ENCODE results near the gene SHISA7. TPM values are rescaled to one million over a fixed set of nuclear protein-coding genes. Genes with fewer than 3 reads are reported as not detected.

SHISA7 gene
- total RNA-seq, 1 donor from 2014 or later = not detected

DNA sequence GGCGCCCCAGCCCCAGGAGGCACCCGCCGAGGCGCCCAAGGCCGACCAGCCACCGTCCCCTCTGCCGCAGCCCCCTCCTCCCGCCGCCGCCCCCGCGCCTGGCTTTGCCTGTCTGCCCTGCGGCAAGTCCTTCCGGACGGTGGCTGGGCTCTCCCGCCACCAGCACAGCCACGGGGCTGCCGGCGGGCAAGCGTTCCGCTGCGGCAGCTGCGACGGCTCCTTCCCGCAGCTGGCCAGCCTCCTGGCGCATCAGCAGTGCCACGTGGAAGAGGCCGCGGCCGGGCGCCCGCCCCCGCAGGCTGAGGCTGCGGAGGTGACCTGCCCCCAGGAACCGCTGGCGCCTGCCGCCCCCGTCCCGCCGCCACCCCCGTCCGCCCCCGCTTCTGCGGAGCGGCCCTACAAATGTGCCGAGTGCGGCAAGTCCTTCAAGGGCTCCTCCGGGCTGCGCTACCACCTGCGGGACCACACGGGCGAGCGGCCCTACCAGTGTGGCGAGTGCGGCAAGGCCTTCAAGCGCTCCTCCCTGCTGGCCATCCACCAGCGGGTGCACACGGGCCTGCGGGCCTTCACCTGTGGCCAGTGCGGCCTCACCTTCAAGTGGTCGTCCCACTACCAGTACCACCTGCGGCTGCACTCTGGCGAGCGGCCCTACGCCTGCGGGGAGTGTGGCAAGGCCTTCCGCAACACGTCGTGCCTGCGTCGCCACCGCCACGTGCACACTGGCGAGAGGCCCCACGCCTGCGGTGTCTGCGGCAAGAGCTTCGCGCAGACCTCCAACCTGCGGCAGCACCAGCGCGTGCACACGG lies 39.3 kb upstream of the SHISA7 start:
- DNase-seq (ENCODE audit: extremely low read depth, low read depth, low spot score) = no peak

DNA sequence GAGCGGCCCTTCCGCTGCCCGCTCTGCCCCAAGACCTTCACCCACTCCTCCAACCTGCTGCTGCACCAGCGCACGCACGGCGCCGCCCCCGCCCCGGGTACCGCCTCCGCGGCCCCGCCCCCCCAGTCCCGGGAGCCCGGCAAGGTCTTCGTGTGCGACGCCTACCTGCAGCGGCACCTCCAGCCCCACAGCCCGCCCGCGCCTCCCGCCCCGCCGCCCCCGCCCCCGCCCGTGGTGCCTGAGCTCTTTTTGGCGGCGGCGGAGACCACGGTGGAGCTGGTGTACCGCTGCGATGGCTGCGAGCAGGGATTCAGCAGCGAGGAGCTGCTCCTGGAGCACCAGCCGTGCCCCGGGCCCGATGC lies 38.7 kb upstream of the SHISA7 start:
- DNase-seq (ENCODE audit: extremely low read depth, low read depth, low spot score) = no peak

DNA sequence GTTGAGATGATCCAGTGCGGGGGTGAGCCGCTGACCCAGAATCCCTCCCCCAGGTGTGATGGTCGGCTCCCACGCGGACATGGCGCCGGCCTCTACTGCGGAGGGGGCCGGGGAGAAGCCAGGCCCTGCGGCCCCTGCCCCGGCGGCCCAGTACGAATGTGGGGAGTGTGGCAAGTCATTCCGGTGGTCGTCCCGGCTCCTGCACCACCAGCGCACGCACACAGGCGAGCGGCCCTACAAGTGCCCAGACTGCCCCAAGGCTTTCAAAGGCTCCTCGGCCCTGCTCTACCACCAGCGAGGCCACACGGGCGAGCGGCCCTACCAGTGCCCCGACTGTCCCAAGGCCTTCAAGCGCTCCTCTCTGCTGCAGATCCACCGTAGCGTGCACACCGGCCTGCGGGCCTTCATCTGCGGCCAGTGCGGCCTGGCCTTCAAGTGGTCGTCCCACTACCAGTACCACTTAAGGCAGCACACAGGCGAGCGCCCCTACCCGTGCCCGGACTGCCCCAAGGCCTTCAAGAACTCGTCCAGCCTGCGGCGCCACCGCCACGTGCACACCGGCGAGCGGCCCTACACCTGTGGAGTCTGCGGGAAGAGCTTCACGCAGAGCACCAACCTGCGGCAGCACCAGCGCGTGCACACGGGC lies 38.2 kb upstream of the SHISA7 start:
- DNase-seq (ENCODE audit: extremely low read depth, low read depth, low spot score) = no peak

DNA sequence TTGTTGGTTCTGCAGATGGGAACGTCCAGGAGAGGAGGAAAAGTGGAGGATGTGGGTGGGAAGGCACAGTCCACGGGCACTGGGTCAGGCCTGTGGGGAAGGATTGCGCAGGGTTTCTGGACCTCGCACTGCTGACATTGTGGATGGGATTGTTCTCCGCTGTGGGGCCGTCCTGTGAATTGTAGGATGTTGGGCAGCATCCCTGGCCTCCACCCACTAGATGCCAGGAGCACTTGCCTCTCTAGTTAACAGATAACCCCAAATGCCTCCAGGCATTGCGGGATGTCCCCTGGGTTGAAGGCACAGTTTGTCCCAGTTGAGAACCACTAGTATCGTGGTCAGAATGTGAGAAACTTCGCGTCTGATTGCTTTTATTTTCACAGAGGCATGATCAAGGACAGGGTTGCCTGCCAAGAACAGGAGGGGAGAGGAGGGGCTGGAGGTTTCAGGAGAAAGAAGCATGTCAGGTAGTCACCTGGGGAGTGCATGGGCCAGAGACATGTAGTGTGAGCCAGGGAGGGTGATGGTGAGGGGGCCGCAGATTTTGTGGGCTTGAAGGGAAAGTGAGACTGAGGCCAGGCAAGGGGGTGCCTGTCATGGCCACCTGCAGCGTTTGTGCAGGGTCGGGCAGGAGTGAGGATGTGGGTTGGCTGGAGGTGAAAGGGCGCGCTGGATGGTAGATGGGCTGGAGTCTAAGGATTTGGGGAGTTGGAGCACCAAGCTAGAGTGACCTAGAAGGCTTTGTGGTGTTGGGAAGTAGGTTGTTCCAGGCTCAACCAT lies 36.5 kb upstream of the SHISA7 start:
- no peak for DNase-seq (ENCODE audit: extremely low read depth, low read depth, low spot score)

DNA sequence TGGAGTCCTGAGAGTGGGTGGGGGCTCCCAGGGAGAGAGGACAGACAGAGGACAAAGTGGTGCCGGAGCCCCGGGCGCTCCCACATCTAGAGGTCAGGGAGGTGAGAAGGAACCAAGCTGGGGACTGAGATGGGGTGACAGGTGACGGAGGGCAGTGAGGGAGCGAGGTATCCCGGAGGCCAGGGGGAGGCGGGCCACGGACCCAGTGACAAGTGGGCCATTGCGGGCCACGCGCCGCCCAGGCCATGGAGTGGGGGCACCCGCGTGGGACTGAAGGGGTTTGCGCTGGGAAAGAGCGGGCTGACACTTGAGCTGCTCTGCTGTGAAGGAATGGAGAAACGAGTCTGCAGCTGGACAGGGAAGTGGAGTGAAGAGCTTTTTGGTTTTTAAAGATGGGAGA lies 35.9 kb upstream of the SHISA7 start:
- no peak for DNase-seq (ENCODE audit: extremely low read depth, low read depth, low spot score)

DNA sequence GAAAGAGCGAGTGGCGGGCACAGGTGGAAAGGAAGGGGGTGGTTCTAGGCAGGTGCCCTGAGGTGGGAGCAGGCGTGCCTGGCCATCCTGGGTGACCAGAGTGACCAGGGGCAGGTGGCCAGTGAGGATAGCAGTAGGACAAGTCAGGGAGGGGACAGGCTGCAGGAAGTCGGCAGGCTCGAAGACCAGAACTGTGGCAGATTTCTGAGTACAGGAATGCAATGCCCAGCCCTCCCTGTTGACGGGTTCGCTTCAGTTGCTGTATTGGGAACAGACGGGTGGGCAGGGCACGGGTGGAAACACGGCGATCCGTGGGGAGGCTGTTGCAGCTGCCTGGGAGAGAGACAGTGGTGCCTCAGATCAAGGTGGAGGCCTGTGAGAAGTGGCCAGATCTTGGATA lies 35.3 kb upstream of the SHISA7 start:
- no peak for DNase-seq (ENCODE audit: extremely low read depth, low read depth, low spot score)

DNA sequence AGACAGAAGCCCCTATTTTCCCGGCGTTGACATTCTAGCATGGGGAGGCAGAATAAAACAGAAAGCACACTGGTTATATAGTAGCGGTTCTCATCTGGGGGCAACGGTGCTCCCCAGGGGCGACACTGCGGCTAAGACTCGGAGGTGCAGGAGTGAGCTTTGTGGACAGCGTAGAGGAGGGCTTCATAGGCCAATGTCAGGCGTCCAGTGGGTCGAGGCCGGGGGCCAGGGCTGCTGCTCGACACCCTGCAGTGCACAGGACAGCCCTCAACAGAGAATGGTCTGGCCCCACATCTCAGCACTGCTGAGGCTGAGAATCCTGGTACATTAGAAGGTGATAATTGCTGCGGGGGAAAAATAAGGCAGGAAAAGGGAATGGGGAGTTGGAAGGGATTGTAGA lies 34.8 kb upstream of the SHISA7 start:
- no peak for DNase-seq (ENCODE audit: extremely low read depth, low read depth, low spot score)

DNA sequence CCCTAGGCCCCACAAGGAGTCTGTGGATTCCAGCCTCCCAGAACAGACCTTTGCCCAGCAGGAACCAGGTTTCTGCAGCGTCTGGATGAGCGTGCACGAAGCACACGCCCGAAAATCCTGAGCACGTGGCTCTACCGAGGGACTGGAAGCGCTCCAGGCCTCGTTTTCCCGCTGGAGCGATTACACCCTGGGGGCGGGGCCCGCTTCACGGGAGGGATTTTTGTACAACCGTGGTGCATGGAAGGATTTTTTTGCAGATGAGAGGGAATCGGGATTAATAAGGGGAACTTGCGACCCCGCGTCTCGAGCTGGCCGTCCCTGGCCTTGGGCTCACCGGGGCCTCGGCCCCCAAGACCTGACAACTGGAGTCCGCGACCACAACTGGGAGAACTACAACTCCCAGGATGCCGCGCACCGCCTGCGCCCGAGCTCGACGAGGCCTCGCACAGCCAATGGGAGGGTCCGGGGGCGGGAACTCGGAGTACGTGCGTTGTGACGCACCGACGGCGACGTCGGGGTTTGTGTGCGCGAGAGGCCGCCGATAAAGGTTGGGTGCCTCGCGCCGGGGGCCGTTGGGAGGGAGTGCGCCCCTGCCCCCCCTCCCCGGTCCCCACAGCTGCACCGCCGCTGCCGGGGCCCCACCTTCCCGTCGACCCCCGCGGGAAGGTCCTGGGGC lies 33.1 kb upstream of the SHISA7 start, which contains the start of gene ZNF628:
TSS of gene ZNF628 (plus strand) at position 518 of the 676 bp plus-strand sequence. CDS start 3,294 bp downstream, outside the sequence.
- DNase-seq (ENCODE audit: extremely low read depth, low read depth, low spot score) = peak; percentile 73

DNA sequence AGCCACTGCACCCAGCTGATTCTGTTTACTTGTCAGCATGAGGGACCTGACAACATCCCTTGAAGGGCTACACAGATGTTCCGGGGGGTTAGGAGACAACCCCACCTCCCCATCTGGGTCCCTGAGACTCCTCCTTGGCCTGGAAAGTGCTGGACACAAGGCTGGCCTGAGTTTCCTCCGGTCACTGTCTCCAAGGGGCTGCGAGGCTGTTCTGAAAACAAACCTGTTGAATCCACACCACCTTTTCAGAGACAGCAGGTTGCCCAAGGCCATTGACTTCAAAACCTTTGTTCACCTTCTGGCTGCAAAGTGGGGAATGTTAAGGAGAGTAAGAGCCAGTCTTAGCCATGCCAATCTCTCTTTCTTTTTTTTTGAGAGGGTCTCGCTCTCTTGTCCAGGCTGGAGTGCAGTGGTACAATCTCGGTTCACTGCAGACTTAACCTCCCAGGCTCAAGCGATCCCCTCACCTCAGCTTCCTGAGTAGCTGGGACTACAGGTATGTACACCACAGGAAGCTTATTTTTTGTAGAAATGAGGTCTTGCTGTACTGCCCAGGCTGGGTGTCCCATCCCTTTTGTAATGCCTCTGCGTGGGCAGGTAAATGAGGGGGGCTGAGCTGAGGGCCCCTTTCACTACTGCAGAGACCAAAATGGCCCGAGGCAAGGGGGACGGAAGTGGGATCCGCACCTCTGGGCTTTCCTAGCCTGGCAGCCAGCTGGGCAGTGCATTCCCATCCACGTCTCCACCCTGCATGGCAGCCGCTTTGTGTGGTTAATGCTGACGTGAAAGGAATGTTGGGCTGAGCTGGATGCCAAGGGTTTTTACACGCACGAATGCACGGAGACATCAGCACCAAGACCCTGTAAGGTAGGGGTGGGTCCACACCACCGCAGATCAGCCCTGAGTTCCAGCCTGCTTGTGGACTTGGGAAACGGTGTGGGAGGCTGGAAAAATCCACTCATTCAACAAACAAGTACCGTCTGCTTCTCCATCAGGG lies 31.5 kb upstream of the SHISA7 start:
- no peak for DNase-seq (ENCODE audit: extremely low read depth, low read depth, low spot score)

DNA sequence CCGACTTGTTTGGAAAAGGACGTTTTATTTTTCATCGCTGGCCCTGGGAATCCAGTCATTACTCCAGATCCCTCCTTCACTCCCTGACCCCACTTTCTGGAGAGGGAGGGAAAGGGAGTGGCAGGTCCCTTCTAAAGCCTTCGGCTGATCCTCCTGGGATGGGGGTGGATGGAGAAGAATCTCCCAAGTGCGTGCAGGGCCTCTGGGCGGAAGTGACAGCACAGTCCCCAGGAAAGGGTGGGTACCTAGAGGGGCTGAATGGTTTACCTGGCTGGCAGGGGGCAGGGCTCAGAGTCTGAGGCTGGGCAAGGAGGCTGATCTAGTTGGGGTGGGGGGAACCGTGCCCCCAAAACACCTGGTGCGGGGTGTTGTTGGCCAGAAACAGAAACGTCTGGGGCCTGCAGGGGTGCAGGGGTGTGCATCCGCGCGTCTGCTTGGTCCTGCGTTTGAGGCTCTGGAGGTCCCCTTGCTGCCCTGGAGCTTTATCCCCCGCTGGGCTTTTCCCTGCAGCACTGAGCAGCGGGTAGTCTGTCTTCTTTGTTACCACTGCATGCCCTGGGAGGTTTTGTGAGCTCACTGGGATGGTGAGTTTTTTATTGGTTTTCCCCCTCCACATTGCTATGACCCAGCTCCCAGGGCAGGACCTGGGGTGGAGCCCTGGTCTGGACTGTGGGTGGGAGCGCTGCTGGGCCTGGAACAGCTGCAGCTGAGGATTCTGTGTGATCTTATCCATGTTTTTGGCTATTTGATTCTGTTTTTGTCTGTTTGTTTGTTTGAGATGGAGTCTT lies 30.3 kb upstream of the SHISA7 start:
- DNase-seq (ENCODE audit: extremely low read depth, low read depth, low spot score) = no peak

DNA sequence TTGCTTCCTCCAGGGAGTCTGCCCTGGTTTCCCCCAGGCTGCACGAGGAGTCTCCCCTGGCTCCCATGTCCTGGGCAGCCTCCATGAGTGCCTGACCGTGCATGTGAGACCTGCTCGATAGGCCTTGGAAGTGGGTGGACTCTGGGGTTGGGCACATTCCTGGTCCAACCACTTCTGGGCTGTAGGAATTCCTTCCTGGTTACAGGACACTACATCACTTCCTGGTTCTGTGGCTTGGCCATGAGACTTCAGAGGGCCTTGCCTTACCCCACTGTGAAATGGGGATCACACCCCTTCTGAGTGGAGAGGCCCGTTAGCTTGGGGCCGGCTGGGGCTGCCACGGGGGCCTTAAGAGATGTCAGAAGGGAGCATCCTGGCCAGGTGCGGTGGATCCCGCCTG lies 29.4 kb upstream of the SHISA7 start:
- no peak for DNase-seq (ENCODE audit: extremely low read depth, low read depth, low spot score)

DNA sequence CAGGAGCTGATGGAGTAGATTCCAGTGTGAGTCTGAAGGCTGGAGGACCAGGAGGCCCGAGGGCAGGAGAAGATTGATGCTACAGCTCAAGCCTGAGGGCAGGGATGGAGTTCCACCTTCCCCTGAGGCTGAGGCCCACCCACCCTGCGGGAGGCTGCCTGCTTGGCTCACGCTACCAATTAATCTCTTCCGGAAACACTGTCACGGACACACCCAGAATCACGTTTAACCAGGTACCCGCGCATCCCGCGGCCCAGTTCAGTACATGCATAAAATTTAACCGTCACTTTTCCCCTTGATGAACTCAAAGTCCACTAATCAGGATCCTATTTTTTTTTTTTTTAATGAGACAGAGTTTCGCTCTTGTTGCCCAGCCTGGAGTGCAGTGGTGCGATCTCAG lies 28.2 kb upstream of the SHISA7 start:
- no peak for DNase-seq (ENCODE audit: extremely low read depth, low read depth, low spot score)

DNA sequence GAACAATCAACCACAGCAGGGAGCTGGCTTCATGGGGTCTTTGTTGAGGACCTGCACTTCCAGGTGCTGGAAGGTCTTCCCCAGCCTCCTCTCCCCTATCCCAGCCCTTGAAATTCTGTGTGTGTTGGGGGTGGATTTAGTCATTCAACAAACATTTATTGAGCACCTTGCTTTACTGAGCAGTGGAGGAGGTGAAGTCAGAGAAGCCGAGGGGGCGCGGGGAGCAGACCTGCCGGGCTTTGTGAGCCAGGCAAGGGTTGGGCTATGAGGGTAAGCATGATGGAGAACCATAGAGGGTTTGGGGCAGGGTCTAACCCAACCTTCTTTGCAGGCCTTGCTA lies 24.9 kb upstream of the SHISA7 start:
- no peak for DNase-seq (ENCODE audit: extremely low read depth, low read depth, low spot score)

DNA sequence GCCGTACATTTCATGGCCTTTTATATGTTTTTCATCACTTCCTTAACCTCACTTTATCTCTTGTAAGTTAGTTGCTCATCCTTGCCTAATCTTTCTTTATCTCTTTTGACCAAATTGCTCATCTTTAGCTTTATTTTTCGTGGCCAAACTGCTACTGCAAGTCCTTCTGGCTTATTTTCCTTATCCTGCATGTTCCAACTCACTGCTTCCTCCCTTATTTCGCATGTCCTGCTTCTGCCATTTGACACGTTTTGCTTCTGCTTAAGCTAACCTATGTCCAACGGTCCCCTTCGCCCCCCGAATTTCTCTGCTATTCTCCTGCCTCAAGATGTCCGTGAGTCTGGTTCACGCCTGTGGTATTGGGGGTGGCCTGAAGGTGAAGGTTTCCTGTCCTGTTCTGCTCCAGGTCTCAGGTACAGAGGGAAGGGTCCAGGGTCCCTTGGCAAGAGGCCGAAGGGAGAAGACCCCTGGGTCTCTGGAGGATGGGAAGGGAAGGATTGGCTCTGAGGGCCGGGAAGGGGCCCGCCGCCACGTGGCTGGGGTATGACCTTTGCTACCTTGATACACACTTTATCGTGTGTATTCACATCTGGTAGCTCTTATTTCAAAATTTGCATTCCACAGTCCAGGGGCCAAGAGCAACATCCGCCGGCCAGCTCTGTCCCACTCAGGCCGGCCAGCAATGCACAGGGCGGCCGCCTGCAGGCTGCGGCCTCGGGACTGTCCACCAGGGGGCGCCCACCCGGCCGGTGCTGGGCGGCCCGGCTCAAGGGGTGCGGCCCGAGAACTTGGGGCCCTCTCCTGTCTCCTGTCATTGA lies 24.3 kb upstream of the SHISA7 start:
- DNase-seq (ENCODE audit: extremely low read depth, low read depth, low spot score) = no peak

DNA sequence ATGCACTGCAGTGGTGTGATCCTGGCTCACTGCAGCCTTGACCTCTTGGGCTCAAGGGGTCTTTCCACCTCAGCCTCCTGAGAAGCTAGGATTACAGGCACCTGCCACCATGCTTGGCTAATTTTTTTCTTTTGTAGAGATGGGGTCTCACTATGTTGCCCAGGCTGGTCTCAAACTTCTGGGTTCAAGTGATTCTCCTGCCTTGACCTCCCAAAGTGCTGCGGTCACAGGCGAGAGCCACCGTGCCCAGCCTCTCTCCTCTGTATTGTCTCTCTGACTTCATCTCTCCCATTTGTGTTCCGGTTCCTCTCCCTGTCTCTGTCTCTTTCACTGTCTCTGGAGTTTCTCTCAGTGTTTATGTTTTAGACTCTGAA lies 23.1 kb upstream of the SHISA7 start:
- DNase-seq (ENCODE audit: extremely low read depth, low read depth, low spot score) = no peak

DNA sequence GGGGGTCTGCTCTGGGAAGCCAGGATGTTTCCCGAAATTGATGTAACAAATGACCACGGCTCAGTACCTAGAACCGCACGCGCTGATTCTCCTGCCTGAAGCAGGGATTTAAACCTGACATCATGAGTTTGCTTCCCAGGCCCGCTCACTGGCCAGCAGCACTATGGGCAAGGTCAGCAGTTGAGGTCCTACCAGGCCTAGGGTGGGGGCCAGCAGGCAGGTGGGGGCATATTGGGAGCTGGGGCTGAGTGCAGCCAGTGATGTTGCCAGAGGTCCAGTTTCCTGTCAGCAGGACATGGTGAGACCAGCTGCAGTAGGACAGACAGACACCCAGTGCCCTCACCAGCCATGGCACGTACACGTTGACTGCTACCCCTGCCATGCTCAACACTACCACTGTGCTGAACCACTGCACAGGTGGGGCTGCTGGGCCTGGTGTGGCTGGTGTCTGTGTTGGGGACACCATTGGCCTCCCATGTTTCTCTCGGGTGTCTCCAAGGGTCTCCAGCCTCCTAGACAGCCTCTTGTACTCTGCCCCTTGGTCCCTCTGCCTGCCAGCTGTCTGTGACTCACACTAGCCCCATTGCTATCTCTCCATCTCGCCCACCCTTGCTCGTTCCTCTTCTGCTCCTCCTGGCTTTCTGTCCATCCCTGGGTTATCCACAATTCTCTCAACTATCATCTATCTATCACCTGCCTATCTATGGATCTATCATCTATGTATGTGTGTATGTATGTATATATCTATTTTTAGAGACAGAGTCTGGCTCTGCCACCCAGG lies 22.6 kb upstream of the SHISA7 start:
- DNase-seq (ENCODE audit: extremely low read depth, low read depth, low spot score) = no peak

DNA sequence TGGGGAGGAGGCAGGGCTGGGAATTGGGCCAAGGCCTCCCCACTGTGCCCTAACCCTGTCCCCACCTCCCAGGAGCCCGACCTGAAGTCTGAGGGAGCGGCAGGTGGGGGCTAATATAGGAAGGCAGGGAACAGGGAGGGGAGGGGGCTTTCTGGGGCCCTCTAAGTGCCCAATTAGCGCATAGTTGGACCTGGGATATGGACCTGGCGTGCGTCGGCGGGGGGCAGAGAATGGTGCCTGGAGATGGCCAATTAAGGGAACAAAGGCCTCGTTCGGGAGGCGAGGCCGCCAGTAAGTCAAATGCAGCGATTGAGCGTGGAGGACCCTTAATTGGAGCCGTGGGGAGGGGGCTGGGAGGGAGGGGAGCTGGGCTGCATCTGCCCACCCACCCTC lies 21.6 kb upstream of the SHISA7 start, which contains the start of gene C19orf85:
TSS of gene C19orf85 (minus strand) at position 90 of the 393 bp plus-strand sequence. CDS start 197 bp downstream, outside the sequence.
- DNase-seq (ENCODE audit: extremely low read depth, low read depth, low spot score) = no peak
